OCI-M2 (cell line): ENCODE measurements around the gene CCDC157.

Source experiments
- DNase-seq: peaks from one replicate; lab custom pipeline; 2025; ENCODE audit not compliant: unreplicated experiment; lab: John Stamatoyannopoulos, UW

The CCDC157 gene

GRCh38 chr22:30356449-30357235 lies at the start of gene CCDC157, which contains the start of gene SF3A1:
Gene CCDC157, plus strand, starts transcription at chr22:30357007. Its CDS starts 8,994 bp downstream, at chr22:30366001.
Gene SF3A1, minus strand, starts transcription at chr22:30356894. Its CDS starts 102 bp downstream, at chr22:30356792.
- peak; percentile 18 for DNase-seq

GRCh38 chr22:30307041-30307574 lies 49.7 kb upstream of the CCDC157 start:
- DNase-seq, result no peak

- DNase-seq, result no peak
These were observed 48.7 kb upstream of the CCDC157 start for GRCh38 chr22:30308093-30308492.

GRCh38 chr22:30308518-30309230 lies 48.1 kb upstream of the CCDC157 start:
- DNase-seq, result no peak

- no peak for DNase-seq
These were observed 46.7 kb upstream of the CCDC157 start for GRCh38 chr22:30309951-30310741.

GRCh38 chr22:30310881-30311771 lies 45.7 kb upstream of the CCDC157 start:
- DNase-seq, result no peak

- no peak for DNase-seq
These were observed 44.8 kb upstream of the CCDC157 start for GRCh38 chr22:30312053-30312452.

- no peak for DNase-seq
These were observed 43.1 kb upstream of the CCDC157 start for GRCh38 chr22:30313527-30314363.

- DNase-seq, result no peak
These were observed 41.9 kb upstream of the CCDC157 start for GRCh38 chr22:30314915-30315314.

- no peak for DNase-seq
These were observed 40.7 kb upstream of the CCDC157 start for GRCh38 chr22:30315962-30316576.

GRCh38 chr22:30317778-30318177 lies 39.0 kb upstream of the CCDC157 start:
- DNase-seq, result no peak

- DNase-seq, result no peak
These were observed 37.9 kb upstream of the CCDC157 start for GRCh38 chr22:30318799-30319419.

GRCh38 chr22:30320021-30320556 lies 36.7 kb upstream of the CCDC157 start:
- DNase-seq, result no peak

GRCh38 chr22:30321461-30321860 lies 35.3 kb upstream of the CCDC157 start:
- DNase-seq, result no peak

GRCh38 chr22:30323246-30323645 lies 33.6 kb upstream of the CCDC157 start:
- no peak for DNase-seq

GRCh38 chr22:30324014-30324730 lies 32.6 kb upstream of the CCDC157 start:
- DNase-seq, result no peak

GRCh38 chr22:30325065-30325720 lies 31.6 kb upstream of the CCDC157 start:
- DNase-seq, result no peak
